PC-3 (cell line): ENCODE data around the gene FCF1.

Experiments
- EZH2 ChIP-seq: fragments of 300-600 bp; sonication (generic); IDR thresholded peaks from one replicate; pipeline ENCODE4 v1.6.1; 2017; ENCODE audit warnings: antibody characterized with exemption, mild to moderate bottlenecking, low read length; ENCODE audit not compliant: unreplicated experiment
- TF ChIP-seq, protein P1 (sequence below): fragments of 300-600 bp; sonication (generic); conservative IDR thresholded peaks from 2 replicates; pipeline ENCODE4 v1.5.1; 2017; ENCODE audit warnings: antibody characterized with exemption, low read depth, mild to moderate bottlenecking, low read length

- TF ChIP-seq, protein P1, sequence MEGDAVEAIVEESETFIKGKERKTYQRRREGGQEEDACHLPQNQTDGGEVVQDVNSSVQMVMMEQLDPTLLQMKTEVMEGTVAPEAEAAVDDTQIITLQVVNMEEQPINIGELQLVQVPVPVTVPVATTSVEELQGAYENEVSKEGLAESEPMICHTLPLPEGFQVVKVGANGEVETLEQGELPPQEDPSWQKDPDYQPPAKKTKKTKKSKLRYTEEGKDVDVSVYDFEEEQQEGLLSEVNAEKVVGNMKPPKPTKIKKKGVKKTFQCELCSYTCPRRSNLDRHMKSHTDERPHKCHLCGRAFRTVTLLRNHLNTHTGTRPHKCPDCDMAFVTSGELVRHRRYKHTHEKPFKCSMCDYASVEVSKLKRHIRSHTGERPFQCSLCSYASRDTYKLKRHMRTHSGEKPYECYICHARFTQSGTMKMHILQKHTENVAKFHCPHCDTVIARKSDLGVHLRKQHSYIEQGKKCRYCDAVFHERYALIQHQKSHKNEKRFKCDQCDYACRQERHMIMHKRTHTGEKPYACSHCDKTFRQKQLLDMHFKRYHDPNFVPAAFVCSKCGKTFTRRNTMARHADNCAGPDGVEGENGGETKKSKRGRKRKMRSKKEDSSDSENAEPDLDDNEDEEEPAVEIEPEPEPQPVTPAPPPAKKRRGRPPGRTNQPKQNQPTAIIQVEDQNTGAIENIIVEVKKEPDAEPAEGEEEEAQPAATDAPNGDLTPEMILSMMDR, result no peak
- TF ChIP-seq EZH2, result no peak
Measured at GRCh38 chr14:74697543-74697942, 15.4 kb upstream of the FCF1 start.
